GM18502 (cell line): ENCODE data around the gene ACTR2.
A peak's percentile ranks its signal among the peaks of the same experiment; 100 is the strongest.
"Not testable (repeated sequence)": the region's sequence is repeated elsewhere in the genome, so short reads cannot be mapped to it uniquely, and the experiment has no call there.

Source experiments
- ATAC-seq: cut with Tn5 transposase; IDR thresholded peaks from one replicate; pipeline ENCODE4 v1.9.1; 2021; ENCODE audit warnings: mild to moderate bottlenecking; ENCODE audit not compliant: unreplicated experiment, poor library complexity

Gene ACTR2

GRCh38 chr2:65305934-65306333 lies 78.3 kb downstream of the ACTR2 start:
- ATAC-seq, result no peak

DNA sequence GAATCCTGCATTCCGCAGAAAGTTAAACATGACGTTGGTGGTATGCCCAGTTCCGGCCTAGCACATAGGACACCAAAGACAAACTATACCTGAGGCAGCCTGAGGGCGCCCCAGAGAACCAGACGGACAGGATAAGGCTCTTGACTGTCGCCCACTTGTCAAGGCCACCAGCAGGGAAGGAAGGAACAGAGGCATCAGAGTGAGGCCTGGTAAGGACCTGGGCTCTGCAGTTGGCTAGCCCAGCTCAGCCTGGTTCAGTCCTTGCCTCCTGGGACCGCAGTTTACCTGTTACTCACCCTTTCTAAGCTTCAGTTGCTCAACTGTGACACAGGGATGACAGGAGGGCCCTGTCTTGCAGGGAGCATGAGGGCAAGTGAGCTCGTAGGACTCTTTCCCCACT lies 82.1 kb downstream of the ACTR2 start:
- no peak for ATAC-seq

DNA sequence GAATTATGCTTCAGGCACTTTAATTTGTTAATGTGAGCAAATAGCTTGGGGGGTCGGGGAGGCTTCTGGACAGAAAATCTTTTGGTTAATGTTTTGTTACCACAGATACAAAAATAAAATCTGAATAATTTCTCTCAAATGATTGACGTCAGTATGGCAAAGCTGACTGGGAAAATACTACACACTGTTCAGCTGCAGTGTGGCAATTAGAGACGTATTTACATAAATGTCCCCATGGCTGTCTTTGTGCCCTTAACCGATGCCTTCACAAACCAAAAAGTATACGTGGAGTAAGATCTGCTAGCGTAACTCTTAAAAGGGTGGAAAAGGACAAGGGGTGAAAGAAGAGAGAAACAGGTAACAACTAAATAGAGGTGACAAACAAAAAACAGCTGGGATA lies 83.4 kb downstream of the ACTR2 start:
- no peak for ATAC-seq

- no peak for ATAC-seq
Observed at GRCh38 chr2:65311596-65311995, 84.0 kb downstream of the ACTR2 start.

GRCh38 chr2:65313126-65313953 lies 85.7 kb downstream of the ACTR2 start:
- no peak for ATAC-seq

- ATAC-seq, result no peak
Observed at GRCh38 chr2:65313954-65314256, 86.3 kb downstream of the ACTR2 start.

DNA sequence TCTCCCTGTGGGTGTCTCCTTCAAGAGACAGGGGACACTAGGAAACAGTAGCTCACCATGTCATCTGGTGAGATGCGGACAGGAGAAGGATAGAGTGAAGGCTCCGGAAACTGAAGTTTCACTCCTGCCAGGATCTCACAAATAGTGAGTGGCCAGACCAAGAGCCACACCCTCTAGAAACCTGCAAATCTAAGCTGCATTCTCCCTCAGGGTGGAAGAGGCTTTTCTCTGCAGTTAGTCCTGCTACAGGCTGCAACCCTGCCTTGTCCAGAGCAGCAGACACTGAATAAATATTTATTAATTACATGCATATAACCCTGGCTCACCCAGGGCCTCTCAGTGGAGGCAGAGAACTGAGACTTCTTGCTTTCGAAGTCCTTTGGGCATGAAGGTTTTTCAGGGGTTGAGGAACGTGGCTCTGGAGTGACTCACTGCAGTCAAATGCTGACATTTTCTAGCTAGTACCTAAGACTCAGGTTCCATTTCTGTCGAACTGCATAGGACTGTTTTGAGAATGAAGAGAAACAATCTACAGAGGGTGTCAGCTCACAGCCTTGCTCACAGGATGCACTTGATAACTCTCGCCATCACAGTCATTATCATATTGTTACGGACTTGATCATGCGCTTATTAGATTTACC lies 87.3 kb downstream of the ACTR2 start:
- ATAC-seq, result no peak

- no peak for ATAC-seq
Observed at GRCh38 chr2:65316072-65316471, 88.4 kb downstream of the ACTR2 start.

- ATAC-seq, result not testable (repeated sequence)
Observed at GRCh38 chr2:65317351-65317750, 89.7 kb downstream of the ACTR2 start.

DNA sequence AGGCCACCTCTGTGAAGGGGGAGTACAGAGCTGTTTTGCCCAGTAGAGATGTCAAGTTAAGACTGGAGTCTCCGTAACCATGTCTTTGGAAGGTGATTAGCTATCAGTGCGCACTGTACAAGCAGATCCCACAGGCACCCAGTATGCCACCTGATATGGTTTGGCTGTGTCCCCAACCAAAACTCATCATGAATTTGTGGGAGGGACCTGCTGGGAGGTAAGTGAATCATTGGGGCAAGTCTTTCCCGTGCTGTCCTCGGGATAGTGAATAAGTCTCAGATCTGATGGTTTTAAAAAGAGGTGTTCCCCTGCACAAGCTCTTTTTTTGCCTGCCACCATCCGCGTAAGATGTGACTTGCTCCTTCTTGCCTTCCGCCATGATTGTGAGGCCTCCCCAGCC lies 90.2 kb downstream of the ACTR2 start:
- ATAC-seq, result no peak

- ATAC-seq, result no peak
Observed at GRCh38 chr2:65319072-65319673, 91.5 kb downstream of the ACTR2 start.

- no peak for ATAC-seq
Observed at GRCh38 chr2:65319674-65320041, 92.0 kb downstream of the ACTR2 start.

DNA sequence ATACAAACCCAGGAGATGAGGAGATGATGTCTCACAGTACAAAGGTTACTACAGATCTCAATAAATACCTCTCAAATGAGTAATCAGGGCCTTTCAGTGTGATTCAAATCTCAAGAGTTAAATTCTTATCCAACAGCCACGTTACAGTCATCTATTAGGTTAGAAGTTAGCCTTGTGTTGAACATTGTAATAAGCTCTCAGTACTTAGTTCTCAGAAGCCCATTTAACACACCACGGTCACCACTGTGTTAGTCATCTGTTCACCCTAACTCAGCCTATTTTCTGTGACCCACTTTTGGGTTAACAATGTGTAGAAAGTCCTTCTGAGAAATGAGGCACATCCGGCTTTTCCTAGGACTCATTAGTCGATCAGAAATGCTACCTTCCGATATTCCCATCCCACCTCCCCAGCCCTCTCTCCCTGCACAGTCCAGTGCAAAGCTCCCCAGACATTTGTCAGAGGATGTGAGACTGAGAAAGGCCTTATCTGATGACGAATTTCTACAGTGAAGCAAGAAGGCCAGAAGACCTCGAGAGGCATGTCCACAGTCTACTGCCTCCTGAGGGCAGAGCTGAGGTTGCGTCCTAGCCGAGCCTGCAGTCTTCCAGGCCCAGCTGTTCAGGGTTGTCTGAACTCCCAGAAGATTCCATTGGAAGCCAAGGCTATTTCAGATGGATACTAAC lies 92.6 kb downstream of the ACTR2 start:
- ATAC-seq, result peak; percentile 72
